Brain microvascular endothelial cell (primary cell): ENCODE measurements around the gene PCDHGC3.
A peak's percentile ranks its signal among the peaks of the same experiment; 100 is the strongest.

ENCODE experiments used
- DNase-seq: peaks from one replicate; pipeline ENCODE4 v3.0.0-alpha.2; 2020
- H3K27ac ChIP-seq: fragments of 250-450 bp; sonication (Bioruptor Pico); 2 replicates; pipeline ENCODE4 v1.5.1; 2020; ENCODE audit warnings: mild to moderate bottlenecking, moderate library complexity
- H3K27me3 ChIP-seq: fragments of 250-450 bp; sonication (Bioruptor Pico); replicated peaks from 2 replicates; pipeline ENCODE4 v1.5.1; 2020; ENCODE audit warnings: mild to moderate bottlenecking
- H3K36me3 ChIP-seq: fragments of 250-450 bp; sonication (Bioruptor Pico); replicated peaks from 2 replicates; pipeline ENCODE4 v1.5.1; 2020; ENCODE audit warnings: mild to moderate bottlenecking
- H3K4me3 ChIP-seq: 2 replicates; pipeline ENCODE4 v1.5.1; 2011; ENCODE audit warnings: low read depth, mild to moderate bottlenecking, control low read depth, low read length, moderate library complexity
- in situ Hi-C: cut with HindIII; loops from 2 replicates; pipeline ENCODE4 v1.10.0; 2017; ENCODE audit warnings: low sequenced_read_pairs, low pct_ligation_motif_present
- TF ChIP-seq, protein P1 (sequence below): IDR thresholded peaks from 2 replicates; pipeline ENCODE4 v1.5.1; 2011; ENCODE audit warnings: low read depth, mild to moderate bottlenecking, moderate library complexity, low read length, control low read depth, inconsistent platforms; ENCODE audit errors: missing control alignments

PCDHGC3 gene

DNA sequence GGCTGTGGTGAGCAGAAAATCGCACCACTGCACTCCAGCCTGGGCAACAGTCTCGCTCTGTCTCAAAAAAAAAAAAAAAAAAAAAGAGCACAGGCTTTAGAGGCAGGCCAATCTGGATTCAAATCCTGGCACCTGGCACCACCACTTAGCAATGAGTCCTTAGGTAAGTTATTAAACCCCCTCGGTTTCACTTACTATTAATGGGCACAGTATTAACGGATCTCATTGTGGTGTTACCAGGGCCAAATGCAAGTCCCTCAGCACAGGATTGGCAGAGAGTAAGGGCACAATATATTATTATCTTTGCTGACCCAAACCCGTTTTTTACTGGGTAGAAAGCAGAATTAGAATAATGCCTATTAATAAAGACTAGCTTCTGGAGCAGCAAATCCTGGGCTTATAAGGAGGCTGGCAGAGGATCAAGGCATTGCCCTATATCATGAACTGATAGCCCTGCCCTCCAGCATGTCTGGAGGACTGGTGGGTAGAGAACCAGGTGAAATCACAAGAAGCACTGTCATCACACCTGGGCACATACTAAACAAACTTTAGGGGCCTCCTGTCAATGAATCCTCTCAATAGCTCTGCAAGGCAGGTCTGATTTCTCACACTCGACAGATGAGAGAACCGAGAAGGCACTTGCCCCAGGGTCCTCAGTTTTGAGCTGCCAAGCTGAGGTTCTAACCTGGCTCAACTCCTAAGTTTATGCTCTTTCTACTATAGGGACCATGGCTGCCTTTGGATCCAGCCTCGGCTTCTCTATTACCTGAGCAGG is 30.8 kb downstream of the PCDHGC3 start:
- in situ Hi-C loops = loop anchor here (25.0 kb wide), 1 partner anchor 94 kb away; the partner anchor contains the start of genes PCDHGA10, PCDHGA11, PCDHGA9 and PCDHGB6
- Histone ChIP-seq H3K36me3 (peaks cover 9% of the 10 kb centered on the region), H3K4me3 (no peak overlapping the region), H3K27ac (no peak overlapping the region), H3K27me3 (no peaks in the 10 kb centered on the region)
- TF ChIP-seq, protein P1, sequence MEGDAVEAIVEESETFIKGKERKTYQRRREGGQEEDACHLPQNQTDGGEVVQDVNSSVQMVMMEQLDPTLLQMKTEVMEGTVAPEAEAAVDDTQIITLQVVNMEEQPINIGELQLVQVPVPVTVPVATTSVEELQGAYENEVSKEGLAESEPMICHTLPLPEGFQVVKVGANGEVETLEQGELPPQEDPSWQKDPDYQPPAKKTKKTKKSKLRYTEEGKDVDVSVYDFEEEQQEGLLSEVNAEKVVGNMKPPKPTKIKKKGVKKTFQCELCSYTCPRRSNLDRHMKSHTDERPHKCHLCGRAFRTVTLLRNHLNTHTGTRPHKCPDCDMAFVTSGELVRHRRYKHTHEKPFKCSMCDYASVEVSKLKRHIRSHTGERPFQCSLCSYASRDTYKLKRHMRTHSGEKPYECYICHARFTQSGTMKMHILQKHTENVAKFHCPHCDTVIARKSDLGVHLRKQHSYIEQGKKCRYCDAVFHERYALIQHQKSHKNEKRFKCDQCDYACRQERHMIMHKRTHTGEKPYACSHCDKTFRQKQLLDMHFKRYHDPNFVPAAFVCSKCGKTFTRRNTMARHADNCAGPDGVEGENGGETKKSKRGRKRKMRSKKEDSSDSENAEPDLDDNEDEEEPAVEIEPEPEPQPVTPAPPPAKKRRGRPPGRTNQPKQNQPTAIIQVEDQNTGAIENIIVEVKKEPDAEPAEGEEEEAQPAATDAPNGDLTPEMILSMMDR = no peak
- DNase-seq = no peak

DNA sequence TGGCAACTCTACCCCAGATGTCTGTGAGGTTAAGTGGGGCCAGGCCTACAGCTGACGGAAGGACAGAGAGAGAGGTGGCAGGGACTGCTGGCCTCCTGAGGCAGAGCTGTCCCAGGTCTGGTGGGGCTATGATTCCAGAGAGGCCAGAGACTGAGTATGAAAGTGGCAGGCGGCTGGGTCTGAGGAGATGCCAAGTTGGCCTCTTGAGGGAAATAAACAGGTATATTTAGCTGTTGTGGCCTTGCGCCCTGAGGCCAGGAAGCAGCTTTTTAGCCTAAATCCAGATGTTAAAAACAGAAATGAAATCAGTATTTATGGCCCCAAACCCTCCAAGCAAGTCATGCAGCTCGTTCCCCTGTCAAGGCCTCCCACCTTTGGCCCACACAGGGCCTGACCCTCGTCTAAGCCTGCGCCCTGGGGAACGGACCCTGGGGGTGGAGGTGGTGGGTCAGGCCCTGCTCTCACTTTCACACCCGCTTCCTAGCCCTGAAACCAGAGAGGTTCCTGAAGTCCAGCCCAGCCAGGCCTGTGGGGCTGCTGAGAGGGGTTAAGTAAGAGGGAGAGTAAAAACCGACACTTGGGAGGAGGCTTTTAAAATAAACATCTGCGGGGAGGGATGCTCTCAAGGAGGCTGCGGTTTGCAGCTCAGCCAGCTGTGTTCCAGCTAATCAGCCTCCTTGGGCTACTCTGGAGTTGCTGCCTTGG is 31.8 kb downstream of the PCDHGC3 start:
- peaks cover 14% of the 10 kb centered on the region for H3K36me3 ChIP-seq
- H3K27me3 ChIP-seq = no peaks in the 10 kb centered on the region
- TF ChIP-seq, protein P1 = no peak
- H3K4me3 ChIP-seq = no peak overlapping the region
- in situ Hi-C loops = loop anchor here (25.0 kb wide), 1 partner anchor 95 kb away; the partner anchor contains the start of genes PCDHGA10, PCDHGA11, PCDHGA9 and PCDHGB6
- peak; percentile 64 for DNase-seq
- H3K27ac ChIP-seq = peak overlapping the region; percentile 84

- in situ Hi-C loops = loop anchor here (25.0 kb wide), 1 partner anchor 96 kb away; the partner anchor contains the start of genes PCDHGA10, PCDHGA11, PCDHGA9 and PCDHGB6
- Histone ChIP-seq H3K27me3 (no peaks in the 10 kb centered on the region), H3K36me3 (peaks cover 14% of the 10 kb centered on the region), H3K4me3 (peak overlapping the region; percentile 30), H3K27ac (peak overlapping the region; percentile 84)
- DNase-seq = peak; percentile 34
- TF ChIP-seq, protein P1 = no peak
These were observed 32.7 kb downstream of the PCDHGC3 start for GRCh38 chr5:141508440-141508797.

GRCh38 chr5:141508798-141509611 is 33.2 kb downstream of the PCDHGC3 start:
- peak; percentile 88 for DNase-seq
- Histone ChIP-seq H3K36me3 (peaks cover 14% of the 10 kb centered on the region), H3K4me3 (peak overlapping the region; percentile 30), H3K27ac (peak overlapping the region; percentile 84), H3K27me3 (no peaks in the 10 kb centered on the region)
- in situ Hi-C loops = loop anchor here (25.0 kb wide), 1 partner anchor 97 kb away; the partner anchor contains the start of genes PCDHGA10, PCDHGA11, PCDHGA9 and PCDHGB6
- TF ChIP-seq, protein P1 = no peak

DNA sequence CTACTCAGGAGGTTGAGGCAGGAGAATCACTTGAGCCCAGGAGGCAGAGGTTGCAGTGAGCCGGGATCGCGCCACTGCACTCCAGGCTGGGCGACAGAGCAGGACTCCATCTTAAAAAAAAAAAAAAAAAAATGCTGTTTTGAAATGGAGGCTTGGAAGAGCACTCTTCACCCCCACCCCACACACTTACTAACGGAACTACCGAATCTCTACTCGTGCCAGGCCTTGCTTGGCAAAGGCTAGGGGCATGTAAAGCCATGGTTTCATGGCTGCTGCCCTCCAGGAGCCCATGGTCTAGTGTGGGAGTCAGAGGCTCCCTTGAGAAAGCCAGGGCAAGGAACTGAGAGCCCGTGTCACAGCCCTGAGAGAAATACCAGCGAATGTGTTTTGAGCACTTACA is 34.4 kb downstream of the PCDHGC3 start:
- Histone ChIP-seq H3K36me3 (peaks cover 14% of the 10 kb centered on the region), H3K4me3 (no peak overlapping the region), H3K27ac (no peak overlapping the region), H3K27me3 (no peaks in the 10 kb centered on the region)
- in situ Hi-C loops = loop anchor here (25.0 kb wide), 1 partner anchor 98 kb away; the partner anchor contains the start of genes PCDHGA10, PCDHGA11, PCDHGA9 and PCDHGB6
- TF ChIP-seq, protein P1 = no peak
- no peak for DNase-seq
